Dendritic cell treated with granulocyte-macrophage colony-stimulating factor and Interleukin-4, amounts not matched to agents 40 ng/mL and 50 ng/mL, for 4 days (primary cell): ENCODE measurements around the gene ASPHD1.
A peak's percentile ranks its signal among the peaks of the same experiment; 100 is the strongest.
"Not testable (repeated sequence)": the region's sequence is repeated elsewhere in the genome, so short reads cannot be mapped to it uniquely, and the experiment has no call there.

Source experiments
- H3K27ac Mint-ChIP-seq: one replicate; pipeline ENCODE4 v1.8.0; 2022; ENCODE audit warnings: mild to moderate bottlenecking, mixed read lengths
- H3K27me3 Mint-ChIP-seq: one replicate; pipeline ENCODE4 v1.8.0; 2022; ENCODE audit warnings: mild to moderate bottlenecking, mixed read lengths
- H3K36me3 Mint-ChIP-seq: one replicate; pipeline ENCODE4 v1.8.0; 2022; ENCODE audit warnings: low read depth, mixed read lengths
- H3K4me1 Mint-ChIP-seq: one replicate; pipeline ENCODE4 v1.8.0; 2022; ENCODE audit warnings: low read depth, mixed read lengths
- H3K4me3 Mint-ChIP-seq: one replicate; pipeline ENCODE4 v1.8.0; 2022; ENCODE audit warnings: mild to moderate bottlenecking, moderate library complexity, mixed read lengths
- H3K9me3 Mint-ChIP-seq: one replicate; pipeline ENCODE4 v1.8.0; 2022; ENCODE audit warnings: mixed read lengths
- intact Hi-C: fragments of 100-400 bp; cut with micrococcal nuclease; formaldehyde crosslinking; loops from one replicate; pipeline ENCODE4 v1.15.0; 2022

ASPHD1 gene

DNA sequence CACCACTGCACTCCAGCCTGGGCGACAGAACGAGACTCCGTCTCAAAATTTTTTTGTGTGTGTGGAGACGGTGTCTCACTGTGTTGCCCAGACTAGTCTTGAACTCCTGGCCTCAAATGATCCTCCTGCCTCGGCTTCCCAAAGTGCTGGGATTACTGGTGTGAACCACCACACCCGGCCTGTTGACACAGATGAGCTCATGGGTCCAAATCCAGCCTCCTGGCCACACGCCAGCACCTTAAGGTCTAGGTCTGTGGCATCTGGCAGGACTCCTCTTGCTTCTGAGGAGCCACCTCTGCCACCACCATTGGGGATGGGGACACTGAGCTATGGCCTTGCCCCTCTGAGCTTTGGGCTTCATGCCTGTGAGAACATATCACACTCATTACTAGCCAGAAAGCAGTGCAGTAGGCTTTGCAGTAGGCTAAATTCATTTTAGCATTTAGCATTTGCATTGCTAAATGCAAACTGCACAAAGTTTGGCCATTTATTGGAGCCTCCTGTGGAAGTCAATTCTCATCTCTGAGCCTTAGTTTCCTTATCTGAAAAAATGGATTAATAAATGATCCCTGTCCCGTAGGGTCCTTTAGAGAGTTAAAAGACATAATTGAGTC is 31.8 kb upstream of the ASPHD1 start:
- peaks cover 5% of the 10 kb centered on the region for H3K4me1 Mint-ChIP-seq
- H3K27ac Mint-ChIP-seq: no peak overlapping the region
- no peaks in the 10 kb centered on the region for H3K9me3 Mint-ChIP-seq
- intact Hi-C loops: no loop called here
- no peak overlapping the region for H3K4me3 Mint-ChIP-seq
- H3K36me3 Mint-ChIP-seq: no peaks in the 10 kb centered on the region
- H3K27me3 Mint-ChIP-seq: peaks cover 7% of the 10 kb centered on the region

DNA sequence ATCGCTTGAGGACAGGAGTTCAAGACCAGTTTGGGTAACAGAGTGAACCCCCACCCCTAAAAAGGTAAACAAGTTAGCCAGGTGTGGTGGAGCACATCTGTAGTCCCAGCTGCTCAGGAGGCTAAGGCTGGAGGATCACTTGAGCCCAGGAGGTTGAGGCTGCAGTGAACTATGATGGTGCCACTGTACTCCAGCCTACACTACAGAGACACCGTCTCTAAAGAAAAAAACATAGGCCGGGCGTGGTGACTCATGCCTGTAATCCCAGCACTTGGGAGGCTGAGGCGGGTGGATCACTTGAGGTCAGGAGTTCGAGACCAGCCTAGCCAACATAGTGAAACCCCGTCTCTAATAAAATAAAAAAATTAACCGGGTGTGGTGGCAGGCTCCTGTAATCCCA is 31.2 kb upstream of the ASPHD1 start:
- H3K9me3 Mint-ChIP-seq, H3K27me3 Mint-ChIP-seq, H3K36me3 Mint-ChIP-seq, H3K4me3 Mint-ChIP-seq, intact Hi-C loops, H3K4me1 Mint-ChIP-seq, H3K27ac Mint-ChIP-seq: not testable (repeated sequence)

DNA sequence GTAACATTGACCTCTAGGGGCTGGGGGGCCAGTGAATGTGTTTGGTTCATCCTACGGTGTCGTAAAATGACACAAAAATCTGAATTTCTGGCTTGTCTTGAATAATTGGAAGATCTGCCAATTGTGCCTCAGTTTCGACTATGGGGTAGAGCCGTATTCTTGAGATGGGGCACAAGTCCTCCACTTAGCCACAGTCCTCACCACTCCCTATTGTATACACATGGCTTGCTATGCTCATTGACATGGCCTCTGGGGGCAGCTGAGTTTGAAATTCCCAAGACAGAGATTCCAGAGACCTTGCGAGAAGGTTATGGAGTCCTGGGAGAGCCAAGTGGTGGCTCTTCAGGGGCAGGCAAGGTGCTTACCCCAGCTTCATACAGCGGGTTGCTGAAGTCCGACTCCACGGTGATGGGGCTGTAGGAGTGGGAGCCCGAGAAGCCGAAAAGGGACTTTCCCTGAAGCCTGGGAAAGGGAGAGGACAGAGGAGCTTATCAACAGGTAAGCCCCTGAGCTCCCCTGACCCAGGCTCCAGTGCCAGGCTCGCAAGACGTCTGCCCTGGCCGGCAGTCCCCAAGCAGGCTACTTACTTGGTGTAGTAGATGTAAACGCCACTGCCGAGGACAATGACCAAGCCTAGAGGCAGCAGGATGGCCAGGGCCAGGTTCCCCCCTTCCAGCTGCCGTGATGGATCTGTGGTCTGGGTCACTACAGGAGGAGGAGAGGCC is 28.3 kb upstream of the ASPHD1 start:
- Mint-ChIP-seq H3K27ac (no peak overlapping the region), H3K36me3 (no peaks in the 10 kb centered on the region), H3K4me1 (peaks cover 10% of the 10 kb centered on the region), H3K4me3 (no peak overlapping the region), H3K9me3 (no peaks in the 10 kb centered on the region), H3K27me3 (peaks cover 32% of the 10 kb centered on the region)
- intact Hi-C loops: no loop called here

DNA sequence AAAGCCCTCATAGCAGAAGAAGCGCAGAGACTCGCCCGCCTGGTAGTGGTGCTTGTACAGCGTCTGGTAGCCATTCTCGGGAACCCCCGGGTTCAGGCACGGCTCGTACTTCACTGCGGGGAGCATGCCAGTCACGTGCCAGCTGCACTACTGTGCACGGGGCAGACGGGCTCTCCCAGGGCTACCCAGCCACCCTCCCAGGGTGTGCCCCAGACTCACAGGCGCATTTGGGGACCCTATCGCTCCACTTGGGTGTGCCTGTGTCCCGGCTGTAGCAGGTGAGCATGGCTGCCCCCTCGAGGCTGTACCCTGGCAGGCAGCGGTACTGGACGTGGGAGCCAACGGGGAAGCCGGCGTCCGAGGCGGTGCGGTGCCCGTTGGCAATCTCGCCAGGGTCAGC is 27.0 kb upstream of the ASPHD1 start:
- Mint-ChIP-seq H3K4me1 (peaks cover 20% of the 10 kb centered on the region), H3K4me3 (no peak overlapping the region), H3K27me3 (peaks cover 42% of the 10 kb centered on the region), H3K36me3 (no peaks in the 10 kb centered on the region), H3K9me3 (peaks cover 9% of the 10 kb centered on the region), H3K27ac (peak overlapping the region; percentile 26)
- intact Hi-C loops: no loop called here

DNA sequence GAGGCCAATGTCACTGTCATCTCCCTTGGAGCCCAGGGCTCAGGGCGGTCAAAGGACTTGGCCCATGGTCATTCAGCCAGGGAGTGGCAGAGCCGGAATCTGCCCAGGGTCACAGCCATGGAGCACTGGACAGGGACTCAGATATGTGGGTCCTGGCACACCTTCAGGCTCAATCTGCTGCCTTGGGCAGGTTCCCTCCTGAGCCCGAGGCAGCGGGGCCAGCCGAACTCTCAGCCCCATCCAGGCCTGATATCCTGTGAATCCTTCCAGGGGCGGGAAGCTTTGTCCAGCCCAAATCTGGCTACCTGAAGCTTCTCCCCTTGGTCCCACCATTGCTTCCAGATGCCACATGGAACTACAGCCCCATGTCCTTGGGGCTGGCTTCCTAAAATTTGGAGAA is 25.1 kb upstream of the ASPHD1 start:
- H3K9me3 Mint-ChIP-seq: peaks cover 9% of the 10 kb centered on the region
- H3K36me3 Mint-ChIP-seq: no peaks in the 10 kb centered on the region
- peaks cover 20% of the 10 kb centered on the region for H3K4me1 Mint-ChIP-seq
- H3K4me3 Mint-ChIP-seq: no peak overlapping the region
- H3K27ac Mint-ChIP-seq: no peak overlapping the region
- intact Hi-C loops: no loop called here
- H3K27me3 Mint-ChIP-seq: peaks cover 54% of the 10 kb centered on the region

DNA sequence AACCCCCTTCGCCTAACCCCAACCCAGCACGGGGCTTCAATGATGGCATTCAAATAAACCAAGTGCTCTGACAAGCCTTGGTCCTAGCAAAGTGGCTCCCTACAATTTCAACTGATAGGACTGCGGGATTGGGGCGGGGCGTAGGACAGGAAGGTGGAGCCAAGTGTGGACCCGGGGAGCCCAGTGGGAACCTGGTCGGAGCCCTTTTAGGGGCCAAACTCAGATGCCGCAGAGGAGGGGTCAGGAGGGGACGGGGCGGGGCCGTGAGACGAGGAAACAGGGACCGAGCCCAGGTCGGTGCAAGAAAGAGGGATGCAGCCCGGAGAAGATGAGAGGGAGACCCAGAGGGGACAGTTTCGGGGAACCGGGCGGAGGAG is 24.1 kb upstream of the ASPHD1 start:
- Mint-ChIP-seq H3K9me3 (peaks cover 9% of the 10 kb centered on the region), H3K27me3 (peaks cover 55% of the 10 kb centered on the region), H3K36me3 (no peaks in the 10 kb centered on the region), H3K4me1 (peaks cover 20% of the 10 kb centered on the region), H3K4me3 (peak overlapping the region; percentile 72), H3K27ac (no peak overlapping the region)
- intact Hi-C loops: no loop called here

DNA sequence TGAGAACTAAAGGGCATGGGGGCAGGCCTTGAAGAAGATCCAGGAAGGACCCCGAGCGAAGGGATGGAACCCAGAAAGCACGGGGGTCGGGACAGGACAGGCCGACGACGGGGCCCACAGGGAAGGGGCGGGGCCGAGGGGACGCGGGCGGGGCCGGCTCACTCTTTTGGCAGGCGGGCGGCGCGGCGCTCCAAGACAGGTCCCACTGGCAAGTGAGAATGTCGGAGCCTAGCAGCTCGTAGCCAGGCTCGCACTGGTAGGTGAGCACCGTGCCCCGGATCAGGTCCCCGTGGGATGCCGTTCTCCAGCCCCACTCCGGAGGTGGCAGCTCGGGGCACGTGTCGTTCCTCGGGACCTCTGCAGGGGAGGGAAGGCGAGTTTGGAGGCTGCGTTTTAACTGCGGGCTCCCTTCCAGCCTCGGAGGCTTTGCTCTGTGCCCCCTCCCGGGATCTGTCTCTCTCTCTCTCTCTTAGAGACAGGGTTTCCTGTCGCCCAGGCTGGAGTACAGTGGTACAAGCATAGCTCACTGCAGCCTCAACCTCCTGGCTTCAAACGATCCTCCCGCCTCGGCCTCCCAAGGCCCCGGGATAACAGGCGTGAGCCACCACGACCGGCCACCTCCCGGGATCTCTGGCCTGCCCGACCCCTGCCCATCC is 23.6 kb upstream of the ASPHD1 start:
- Mint-ChIP-seq H3K4me1 (peaks cover 20% of the 10 kb centered on the region), H3K4me3 (peak overlapping the region; percentile 72), H3K27ac (no peak overlapping the region), H3K9me3 (peaks cover 9% of the 10 kb centered on the region), H3K27me3 (peaks cover 55% of the 10 kb centered on the region), H3K36me3 (no peaks in the 10 kb centered on the region)
- intact Hi-C loops: no loop called here

DNA sequence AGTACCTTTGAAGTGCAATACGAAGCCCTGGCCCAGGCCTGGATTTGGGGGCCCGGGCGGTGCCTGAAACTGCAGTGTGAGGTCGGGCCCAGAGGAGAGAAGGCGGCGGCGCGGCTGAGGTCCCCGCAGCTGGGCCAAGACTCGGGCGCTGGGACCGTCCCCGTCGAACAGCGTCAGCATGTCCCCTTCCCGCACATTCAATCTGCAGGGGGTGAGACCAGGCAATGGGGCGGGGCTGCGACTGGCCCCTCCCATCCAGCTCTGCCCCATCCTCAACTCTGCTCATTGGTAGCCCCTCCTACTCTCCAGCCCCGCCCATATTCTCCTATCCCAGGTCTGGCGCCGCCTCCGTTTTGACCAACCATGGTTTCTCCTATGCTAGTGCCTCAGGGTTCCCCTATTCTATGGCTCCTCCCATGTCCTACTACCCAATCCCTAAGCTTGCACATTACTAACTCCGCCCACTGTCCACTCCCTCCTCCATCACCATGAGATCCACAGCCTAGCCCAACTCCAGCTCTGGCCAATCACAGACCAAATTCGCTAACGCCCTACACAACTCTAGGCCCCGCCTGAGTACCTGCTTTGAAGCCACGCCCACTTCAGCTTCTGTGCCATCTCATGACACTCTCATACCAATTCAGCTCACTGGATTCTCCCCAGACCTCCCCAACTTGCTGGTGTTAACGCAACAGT is 22.9 kb upstream of the ASPHD1 start:
- H3K9me3 Mint-ChIP-seq: peaks cover 9% of the 10 kb centered on the region
- H3K27ac Mint-ChIP-seq: no peak overlapping the region
- H3K4me1 Mint-ChIP-seq: peaks cover 20% of the 10 kb centered on the region
- no peaks in the 10 kb centered on the region for H3K36me3 Mint-ChIP-seq
- peak overlapping the region; percentile 72 for H3K4me3 Mint-ChIP-seq
- peaks cover 55% of the 10 kb centered on the region for H3K27me3 Mint-ChIP-seq
- intact Hi-C loops: no loop called here

DNA sequence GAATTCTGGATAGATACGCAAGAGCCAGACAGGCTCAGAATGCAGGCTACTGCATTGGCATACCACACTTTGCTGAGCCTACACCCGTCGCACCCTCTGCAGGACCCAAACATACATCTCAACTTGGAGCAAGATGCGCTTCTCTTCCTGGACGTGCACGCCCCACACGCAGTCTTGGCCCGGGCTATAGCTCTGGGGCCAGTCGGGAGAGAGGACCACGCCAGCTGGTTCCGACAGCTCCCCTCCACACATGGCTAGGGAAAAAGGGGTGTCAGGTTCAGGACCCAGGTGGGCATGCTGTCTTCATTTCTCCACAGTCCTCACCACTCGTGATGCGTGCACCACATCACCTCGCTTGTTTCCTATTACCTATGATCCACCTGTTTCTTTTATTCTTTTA is 22.1 kb upstream of the ASPHD1 start:
- Mint-ChIP-seq H3K4me3 (no peak overlapping the region), H3K36me3 (no peaks in the 10 kb centered on the region), H3K9me3 (peaks cover 9% of the 10 kb centered on the region), H3K27me3 (peaks cover 55% of the 10 kb centered on the region), H3K4me1 (peaks cover 20% of the 10 kb centered on the region), H3K27ac (no peak overlapping the region)
- intact Hi-C loops: no loop called here

DNA sequence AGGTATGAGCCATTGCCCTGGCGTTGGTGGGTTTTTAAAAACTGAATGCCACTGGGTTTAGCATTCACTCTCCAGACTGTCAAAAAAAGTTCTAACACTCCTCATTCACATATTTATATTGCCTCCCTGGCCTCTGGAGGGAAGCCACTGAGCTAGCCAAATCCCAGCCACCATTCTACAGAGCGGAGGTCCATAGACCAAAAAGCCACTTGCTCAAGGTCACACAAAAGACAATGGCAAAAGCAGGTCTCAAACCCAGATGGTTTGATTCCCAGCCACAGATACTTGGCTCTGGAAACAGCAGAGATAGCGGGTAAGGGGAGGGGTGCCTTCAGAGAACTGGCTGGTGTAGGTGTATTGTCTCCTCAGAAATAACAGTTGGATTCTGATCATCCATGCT is 19.2 kb upstream of the ASPHD1 start:
- Mint-ChIP-seq H3K27me3 (peaks cover 38% of the 10 kb centered on the region), H3K4me1 (peaks cover 19% of the 10 kb centered on the region), H3K36me3 (no peaks in the 10 kb centered on the region), H3K4me3 (no peak overlapping the region), H3K9me3 (peaks cover 9% of the 10 kb centered on the region), H3K27ac (no peak overlapping the region)
- intact Hi-C loops: no loop called here

DNA sequence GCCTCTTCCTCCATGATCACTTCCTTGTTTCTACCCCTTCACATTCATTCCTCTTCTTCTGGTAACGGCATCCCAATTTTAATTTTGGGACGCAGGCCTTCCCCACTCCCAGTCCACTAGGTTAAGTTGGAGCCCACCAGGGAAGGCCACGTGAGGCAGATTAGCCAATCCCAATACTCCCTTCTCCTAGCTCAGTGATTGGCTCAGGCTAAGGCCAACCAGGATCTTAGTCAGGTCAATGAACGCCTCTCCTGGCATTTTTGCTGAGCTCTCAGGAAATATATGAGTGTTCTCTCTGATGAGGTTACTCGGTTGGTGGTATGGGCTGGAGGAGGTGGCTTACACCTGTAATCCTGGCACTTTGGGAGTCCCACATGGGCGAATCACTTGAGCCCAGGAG is 16.3 kb upstream of the ASPHD1 start:
- intact Hi-C loops: no loop called here

DNA sequence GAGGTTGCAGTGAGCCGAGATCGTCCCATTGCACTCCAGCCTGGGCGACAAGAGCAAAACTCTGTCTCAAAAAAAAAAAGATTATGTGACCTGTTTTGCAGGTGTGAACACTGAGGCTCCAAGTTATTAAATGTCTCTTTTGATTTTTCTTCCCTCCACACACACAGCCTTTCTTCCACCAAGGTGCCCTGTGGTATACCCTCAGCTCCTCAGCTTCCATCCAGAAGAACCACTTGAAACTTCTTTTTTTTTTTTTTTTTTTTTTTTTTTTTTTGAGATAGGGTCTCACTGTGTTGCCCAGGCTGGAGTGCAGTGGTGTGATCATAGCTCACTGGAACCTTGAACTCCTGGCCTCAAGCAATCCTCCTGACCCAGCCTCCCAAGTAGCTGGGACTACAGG is 10.9 kb upstream of the ASPHD1 start:
- not testable (repeated sequence) for H3K27me3 Mint-ChIP-seq, H3K4me3 Mint-ChIP-seq

More for the DNA sequence above, 16.3 kb upstream of the ASPHD1 start:
- Mint-ChIP-seq H3K27me3 (peaks cover 13% of the 10 kb centered on the region), H3K9me3 (no peaks in the 10 kb centered on the region), H3K27ac (no peak overlapping the region), H3K4me1 (no peaks in the 10 kb centered on the region), H3K36me3 (no peaks in the 10 kb centered on the region), H3K4me3 (no peak overlapping the region)

DNA sequence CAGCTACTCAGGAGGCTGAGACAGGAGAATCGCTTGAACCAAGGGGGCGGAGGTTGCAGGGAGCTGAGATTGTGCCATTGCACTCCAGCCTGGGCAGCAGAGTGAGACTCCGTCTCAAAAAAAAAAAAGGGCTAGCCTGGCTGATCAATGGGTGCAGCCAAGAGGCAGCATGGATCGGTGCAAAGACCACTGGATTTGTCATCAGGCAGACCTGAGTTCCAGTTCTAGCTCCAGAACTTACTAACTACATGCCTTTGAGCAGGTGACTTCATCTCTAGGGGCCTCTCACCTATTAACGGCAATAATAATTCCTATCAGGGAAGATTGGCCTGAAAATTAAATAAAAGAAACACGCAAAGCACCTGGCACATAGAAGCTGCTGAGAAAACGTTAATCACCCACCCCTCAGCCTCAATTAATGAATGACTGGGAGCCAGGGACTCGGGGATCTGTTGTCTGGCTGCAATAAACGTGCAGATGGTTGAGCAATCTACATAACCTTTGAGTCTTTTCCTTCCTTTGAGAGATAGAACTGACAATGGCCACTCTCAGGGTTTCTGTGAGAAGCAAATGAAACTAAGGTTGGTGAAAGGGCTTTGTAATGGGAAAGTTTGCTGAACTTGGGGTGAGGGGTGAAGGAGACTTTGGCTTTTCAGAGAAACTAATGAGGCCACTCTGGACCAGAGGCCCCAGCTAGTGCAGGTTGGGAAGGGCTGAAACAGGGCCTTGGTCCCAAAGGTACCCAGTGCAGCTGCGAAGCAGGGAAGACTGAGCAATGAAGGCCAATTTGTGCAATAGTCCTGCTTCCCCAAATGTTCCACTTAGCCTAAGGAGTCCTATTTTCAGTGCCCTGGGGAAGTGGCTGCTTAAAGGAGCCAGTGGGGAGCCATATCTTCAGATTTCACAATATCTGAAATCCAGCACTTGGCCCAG is 8.5 kb upstream of the ASPHD1 start:
- no peak overlapping the region for H3K27ac Mint-ChIP-seq
- H3K36me3 Mint-ChIP-seq: no peaks in the 10 kb centered on the region
- no peak overlapping the region for H3K4me3 Mint-ChIP-seq
- intact Hi-C loops: no loop called here
- peaks cover 8% of the 10 kb centered on the region for H3K27me3 Mint-ChIP-seq
- no peaks in the 10 kb centered on the region for H3K9me3 Mint-ChIP-seq
- peaks cover 11% of the 10 kb centered on the region for H3K4me1 Mint-ChIP-seq

More for the DNA sequence above, 10.9 kb upstream of the ASPHD1 start:
- H3K9me3 Mint-ChIP-seq, H3K27ac Mint-ChIP-seq, H3K36me3 Mint-ChIP-seq, intact Hi-C loops: not testable (repeated sequence)
- peaks cover 11% of the 10 kb centered on the region for H3K4me1 Mint-ChIP-seq
